Measurements from ENCODE around the gene POP4.

The POP4 gene

GRCh38 chr19:29634423-29635130 is 28.5 kb downstream of the POP4 start:
- no peak for DNase-seq

GRCh38 chr19:29635963-29636362 is 29.9 kb downstream of the POP4 start:
- no peak for DNase-seq

- DNase-seq = no peak
These were observed 30.7 kb downstream of the POP4 start for GRCh38 chr19:29636553-29637360.

GRCh38 chr19:29639086-29639485 is 33.0 kb downstream of the POP4 start:
- DNase-seq = no peak

DNA sequence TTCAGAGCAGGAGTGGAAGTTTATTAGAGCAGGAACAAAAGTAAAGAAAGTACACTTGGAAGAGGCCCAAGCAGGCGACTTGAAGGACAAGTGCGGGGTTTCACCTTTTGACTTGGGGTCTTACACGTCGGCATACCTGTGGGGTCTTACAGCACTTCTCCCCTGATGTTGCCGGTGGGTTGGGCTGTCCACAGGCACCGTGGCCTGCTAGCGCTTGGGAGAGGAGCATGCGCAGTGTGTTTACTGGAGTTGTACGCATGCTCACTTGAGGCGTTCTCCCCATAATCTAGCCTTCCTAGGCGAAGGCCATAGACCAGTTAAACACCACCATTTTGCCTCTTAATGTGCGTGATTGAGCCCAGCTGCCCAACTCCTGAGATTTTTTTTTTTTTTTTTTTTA is 34.1 kb downstream of the POP4 start:
- DNase-seq = no peak

GRCh38 chr19:29641597-29641996 is 35.5 kb downstream of the POP4 start:
- DNase-seq = no peak

- no peak for DNase-seq
These were observed 37.4 kb downstream of the POP4 start for GRCh38 chr19:29643361-29643935.

DNA sequence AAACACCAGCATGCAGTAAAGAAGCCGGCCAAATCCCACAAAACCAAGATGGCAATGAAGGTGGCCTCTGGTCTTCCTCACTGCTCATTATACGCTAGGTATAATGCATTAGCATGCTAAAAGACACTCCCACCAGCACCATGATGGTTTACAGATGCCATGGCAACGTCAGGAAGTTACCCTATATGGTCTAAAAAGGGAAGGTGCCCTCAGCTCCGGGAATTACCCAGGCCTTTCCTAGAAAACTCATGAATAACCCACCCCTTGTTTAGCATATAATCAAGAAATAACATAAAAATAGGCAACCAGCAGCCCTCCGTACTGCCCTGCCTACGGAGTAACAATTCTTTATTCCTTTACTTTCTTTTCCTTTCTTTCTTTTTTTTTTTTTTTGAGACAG is 38.1 kb downstream of the POP4 start:
- DNase-seq = no peak

- DNase-seq = no peak
These were observed 39.4 kb downstream of the POP4 start for GRCh38 chr19:29645491-29645867.

DNA sequence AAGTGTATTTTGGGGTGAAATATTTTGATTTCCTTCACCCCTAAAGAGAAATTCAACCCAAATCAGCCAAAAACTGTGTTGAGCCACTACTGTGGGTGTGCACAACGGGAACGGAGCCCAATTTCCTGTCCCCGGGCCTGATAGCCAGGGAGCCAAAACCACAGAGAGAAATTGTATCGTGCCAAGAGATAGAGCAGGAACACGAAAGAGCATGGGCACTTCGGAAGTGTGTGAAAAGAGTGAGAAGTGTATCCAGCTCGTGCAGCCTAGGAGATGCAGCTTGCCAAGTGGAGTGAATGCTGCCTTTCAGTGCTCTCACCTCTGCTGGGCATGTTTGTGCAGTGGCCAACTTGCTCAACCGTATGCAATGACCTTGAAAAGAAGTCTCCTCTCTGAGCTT is 39.8 kb downstream of the POP4 start:
- DNase-seq = no peak

GRCh38 chr19:29650772-29651387 is 44.8 kb downstream of the POP4 start:
- no peak for DNase-seq

DNA sequence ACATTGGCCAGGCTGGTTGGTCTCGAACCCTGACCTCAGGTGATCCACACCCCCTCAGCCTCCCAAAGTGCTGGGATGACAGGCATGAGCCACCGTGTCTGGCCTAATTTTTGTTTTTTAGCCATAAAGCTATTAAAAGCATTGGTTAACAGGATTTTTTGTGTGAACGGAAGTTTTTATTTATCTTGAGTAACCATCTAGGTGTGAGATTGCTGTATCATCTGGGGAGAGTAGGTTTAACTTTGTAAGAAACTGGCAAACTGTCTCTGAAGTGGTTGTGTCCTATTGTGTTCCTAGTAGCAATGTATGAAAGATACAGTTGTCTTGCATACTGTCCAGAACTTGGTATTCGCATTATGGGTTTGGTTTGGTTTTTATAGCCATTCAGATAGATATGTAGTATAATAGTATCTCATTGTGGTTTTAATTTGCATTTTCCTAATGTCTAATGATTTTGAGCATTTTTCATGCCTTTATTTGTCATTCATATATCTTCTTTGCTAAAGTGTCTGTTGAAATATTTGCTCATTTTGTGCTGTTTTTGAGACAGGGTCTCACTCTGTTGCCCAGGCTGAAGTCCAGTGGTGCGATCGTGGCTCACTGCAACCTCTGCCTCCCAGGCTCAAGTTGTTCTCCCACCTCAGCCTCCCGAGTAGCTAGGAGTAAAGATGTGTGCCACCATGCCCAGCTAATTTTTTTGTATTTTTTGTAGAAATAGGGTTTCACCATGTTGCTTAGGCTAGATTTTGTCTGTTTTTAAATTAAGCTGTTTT is 45.7 kb downstream of the POP4 start:
- no peak for DNase-seq

GRCh38 chr19:29653398-29653797 is 47.3 kb downstream of the POP4 start:
- no peak for DNase-seq

GRCh38 chr19:29655648-29656335 is 49.7 kb downstream of the POP4 start:
- no peak for DNase-seq

DNA sequence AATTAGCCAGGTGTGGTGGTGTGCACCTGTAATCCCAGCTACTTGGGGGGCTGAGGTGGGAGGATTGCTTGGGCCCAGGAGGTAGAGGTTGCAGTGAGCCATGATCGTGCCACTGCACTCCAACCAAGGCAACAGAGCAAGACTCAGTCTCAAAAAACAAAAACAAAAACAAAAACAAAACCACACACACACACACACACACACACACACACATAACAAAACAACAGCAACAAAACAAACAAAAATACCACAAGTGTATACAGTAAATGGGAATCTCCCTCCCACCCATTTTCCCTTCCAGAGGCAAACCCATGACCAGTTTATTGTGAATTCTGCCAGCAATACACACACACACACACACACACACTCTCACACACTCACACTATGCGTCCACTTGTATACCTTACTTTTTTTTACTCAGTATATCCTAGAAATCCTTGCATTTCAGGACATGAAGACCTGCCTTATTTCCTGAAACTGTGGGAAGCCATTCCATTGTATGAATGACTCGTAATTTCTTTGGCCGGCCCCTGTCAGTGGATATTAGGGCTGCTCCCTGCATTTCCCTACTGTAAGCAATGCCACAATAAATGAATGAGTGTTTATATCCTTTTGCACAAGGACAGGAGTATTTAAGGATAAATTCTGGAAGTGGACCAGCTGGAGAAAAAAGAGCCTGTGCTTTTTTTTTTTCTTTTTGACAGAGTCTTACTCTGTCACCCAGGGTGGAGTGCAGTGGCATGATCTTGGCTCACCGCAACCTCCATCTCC is 52.3 kb downstream of the POP4 start:
- no peak for DNase-seq

GRCh38 chr19:29660835-29661234 is 54.8 kb downstream of the POP4 start:
- DNase-seq = no peak

GRCh38 chr19:29662278-29662603 is 56.2 kb downstream of the POP4 start:
- DNase-seq = peak; percentile 39

- peak; percentile 37 for DNase-seq
These were observed 56.7 kb downstream of the POP4 start for GRCh38 chr19:29662604-29663404.

DNA sequence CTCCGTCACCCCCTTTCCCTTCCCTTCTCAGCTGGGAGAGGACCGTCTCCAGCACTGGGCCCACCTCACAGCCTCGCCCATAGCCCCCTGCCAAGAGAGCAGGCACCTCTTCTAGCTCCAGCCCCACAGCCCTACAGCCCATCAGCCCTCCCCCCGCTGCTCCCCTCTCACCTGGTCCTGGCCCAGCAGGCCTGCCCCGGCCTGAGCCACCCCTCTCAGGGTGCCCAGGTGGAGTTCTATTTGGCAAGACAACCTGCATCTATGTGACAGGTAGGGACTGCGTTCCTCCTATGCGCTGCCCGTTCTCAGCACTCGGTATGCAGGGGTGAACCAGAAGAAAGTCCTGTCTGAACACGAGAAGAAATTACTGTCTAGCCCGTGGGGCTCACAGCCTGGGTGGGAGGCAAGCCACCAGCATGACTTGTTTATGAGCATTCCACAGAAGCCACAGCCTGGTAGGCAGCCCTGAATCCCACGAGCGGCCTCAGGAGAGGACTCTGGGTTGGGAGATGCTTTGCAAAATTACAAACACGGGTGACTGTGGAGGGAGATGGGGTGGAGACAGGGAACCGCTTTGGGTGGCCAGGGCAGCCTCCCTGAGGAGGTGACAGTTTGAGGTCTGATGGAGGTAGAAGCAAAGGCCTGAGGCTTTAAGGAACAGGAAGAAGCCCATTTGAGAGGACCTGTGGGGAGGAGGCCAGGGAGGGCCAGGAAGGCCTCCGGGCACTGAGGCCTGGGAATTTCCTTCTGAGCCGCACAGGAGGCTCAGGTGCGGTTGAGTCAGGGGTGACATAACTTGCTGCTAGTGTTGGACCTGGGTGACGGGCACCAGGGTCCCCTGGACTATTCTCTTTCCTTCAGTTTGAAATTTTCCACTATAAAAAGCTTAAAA is 58.0 kb downstream of the POP4 start:
- DNase-seq = no peak

DNA sequence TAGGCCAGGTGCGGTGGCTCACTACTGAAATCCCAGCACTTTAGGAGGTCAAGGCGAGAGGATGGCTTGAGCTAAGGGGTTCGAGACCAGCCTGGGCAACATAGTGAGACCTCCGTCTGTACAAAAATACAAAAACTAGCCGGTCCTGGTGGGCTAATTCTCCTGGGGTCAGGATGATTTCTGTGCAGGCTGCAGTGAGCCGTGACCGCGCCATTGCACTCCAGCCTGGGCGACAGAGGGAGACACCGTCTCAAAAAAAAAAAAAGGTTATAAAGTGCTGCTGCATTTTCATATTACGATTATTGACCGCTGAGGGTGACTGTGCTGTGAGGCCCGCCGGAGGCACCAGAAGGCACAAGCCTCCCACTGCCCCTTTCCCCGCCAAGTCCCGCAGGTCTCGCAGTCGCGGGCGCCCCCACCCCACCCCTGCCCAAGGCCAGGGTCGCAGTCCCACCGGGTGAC is 58.7 kb downstream of the POP4 start:
- DNase-seq = no peak

Measured in kidney glomerular epithelial cell (primary cell).